Endometrium (tissue), 2 donors: ENCODE measurements around the gene ABLIM2.

Source experiments
- FAIRE-seq: peaks from 2 replicates; lab custom pipeline; 2012; peaks lifted over from hg19 to GRCh38; lab: Jason Lieb, UNC
- donor health status: control.
- donor health status: control.

The ABLIM2 gene

DNA sequence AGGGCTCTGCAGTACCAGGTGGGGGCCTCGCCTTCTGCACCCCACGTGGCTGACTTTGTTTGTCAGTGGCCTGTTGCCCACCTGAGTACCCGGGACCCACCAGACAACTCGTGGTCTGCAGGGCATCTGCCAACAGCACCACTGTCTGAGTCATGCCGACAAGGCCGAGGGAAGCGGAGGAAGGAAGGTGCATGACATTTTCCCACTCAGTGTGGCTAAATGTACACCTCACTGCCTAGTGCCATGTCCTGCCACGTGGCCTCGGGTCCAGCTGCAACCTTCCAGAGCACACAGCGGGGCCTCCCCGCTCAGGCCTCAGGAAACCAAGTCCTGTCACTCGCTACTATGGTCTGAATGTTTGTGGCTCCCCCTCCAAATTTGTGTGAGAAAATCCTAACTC is 22.1 kb downstream of the ABLIM2 start:
- no peak for FAIRE-seq

DNA sequence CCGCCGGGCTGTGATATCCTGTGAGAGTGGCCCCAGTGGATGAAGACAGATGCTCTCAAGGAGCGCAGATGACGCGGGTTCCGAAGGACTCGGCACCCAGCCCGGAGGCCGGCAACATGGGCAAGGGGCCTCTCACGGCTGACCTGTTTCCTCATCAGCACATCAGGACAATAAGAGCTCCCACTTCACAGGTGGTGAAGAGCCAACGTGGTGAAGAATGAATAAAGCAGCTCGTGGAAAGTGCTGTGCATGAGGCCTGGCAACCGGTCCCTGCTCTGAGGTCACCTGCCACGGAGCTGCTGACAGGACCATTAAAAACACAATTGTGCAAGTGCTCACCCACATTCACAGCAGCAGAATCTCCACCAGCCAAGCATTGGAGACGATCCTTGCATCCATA is 22.9 kb downstream of the ABLIM2 start:
- FAIRE-seq, result no peak

DNA sequence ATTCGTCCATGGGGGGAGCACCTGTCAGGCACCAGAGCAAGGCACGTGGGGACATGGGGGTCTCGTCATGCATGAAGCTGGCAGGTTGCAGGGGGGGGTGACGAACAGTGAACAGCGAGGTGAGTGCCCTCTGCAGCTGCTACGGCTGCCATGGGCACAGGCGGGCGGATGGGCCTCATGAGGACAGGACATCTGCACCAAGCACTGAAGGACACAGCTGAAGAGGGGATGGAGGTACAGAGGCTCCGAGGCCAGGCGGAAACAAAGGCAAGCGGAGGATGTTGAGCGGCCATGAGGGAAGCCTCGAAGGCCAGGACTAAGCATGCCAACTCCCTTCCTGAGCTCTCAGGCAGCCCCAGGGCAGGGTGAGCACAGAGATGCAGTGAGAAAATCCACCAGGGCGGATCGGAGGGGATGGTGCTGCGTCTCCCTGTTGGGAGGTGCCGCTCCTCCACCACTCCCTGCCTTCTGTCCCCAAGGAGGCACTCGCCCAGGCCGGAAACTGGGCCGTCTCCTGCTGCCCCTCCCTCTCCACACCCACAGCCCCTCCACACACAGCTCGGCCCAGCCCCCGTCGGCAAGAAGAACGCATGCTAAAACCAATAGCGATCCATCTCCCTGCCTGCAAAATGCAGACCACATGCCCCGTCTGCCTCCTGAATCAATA is 24.6 kb downstream of the ABLIM2 start:
- FAIRE-seq, result no peak

DNA sequence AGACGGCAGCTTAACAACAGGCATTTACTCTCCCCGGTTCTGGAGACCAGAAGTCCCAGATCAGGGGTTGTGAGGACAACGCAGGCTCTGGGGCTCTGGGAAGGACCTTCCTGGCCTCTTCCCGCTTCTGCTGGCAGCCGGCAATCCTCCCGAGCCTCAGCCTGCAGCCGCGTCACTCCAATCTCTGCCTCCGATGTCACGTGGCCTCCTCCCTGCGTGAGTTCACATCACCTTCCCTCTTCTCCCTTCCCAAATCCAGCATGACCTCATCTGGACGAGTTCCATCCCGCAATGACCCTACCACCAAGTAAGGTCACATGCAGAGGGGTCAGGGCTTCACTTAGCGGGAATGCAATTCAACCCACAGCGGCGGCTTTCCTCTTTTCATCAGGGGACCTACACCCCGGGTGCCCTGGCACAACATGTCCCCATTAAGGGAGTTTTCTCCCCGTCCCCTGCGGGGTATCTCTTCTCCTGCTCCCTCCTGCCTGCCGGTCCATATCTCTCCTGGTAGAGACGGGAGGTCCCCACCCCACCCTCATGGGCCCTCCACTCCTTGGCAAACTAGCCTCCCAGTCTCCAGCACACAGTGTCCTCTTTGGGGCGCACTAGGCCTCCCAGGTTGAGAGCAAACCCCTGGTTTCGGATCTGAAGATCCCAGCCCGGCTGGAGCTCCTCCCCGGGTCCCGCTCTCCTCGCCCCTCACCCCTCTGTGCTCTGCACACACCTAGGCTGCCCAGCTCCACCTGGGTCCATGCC is 25.5 kb downstream of the ABLIM2 start:
- FAIRE-seq, result no peak

DNA sequence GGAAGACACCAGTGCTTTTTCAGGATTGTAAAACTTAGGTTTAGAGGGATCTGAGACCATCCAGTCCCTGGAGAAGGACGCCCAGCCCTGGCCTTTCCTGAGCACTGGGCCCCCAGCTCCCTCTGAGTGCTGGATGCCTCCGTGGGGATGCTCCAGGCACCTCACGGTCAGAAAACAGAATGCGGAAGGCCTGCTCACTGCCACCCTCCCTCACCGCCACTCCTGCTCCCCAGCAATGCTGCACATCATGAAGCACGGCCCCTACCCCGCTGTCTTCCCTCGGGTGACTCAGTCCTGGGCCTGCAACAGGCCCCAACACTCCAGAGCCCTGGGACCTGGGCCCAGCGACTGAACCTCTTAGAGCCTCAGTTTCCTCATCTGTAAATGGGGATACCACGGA is 26.2 kb downstream of the ABLIM2 start:
- no peak for FAIRE-seq

DNA sequence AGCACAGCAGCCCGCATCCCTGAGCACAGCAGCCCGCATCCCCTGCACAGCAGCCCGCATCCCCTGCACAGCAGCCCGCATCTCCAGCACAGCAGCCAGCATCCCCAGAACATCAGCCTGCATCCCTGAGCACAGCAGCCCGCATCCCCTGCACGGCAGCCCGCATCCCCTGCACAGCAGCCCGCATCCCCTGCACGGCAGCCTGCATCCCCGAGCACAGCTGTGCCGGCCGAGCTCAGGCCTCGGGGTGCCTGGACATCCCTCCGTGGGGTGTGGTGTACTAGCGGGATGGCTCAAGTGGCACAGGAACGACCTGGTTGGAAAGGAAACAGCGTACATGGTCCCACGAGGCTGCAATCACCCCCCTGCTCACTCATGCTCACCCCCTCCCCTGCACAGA is 26.8 kb downstream of the ABLIM2 start:
- no peak for FAIRE-seq

DNA sequence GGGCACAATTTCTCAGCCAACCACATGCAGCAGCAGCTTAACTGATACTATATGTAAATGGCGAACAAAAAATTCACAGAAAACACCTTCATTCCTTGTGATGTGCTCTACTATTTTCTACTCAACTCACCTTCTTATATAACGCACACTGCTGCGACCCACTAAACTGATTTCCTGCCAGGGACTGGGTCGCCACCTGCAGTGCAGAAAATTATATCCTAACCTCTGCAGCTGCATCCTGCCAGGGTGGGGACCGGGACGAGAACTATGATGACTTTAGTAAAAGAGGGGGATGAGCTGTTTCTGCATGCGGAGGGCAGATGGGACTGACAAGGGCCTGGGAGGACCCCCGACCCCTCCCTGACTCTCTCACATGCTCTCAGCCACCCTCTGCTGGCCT is 27.4 kb downstream of the ABLIM2 start:
- no peak for FAIRE-seq

DNA sequence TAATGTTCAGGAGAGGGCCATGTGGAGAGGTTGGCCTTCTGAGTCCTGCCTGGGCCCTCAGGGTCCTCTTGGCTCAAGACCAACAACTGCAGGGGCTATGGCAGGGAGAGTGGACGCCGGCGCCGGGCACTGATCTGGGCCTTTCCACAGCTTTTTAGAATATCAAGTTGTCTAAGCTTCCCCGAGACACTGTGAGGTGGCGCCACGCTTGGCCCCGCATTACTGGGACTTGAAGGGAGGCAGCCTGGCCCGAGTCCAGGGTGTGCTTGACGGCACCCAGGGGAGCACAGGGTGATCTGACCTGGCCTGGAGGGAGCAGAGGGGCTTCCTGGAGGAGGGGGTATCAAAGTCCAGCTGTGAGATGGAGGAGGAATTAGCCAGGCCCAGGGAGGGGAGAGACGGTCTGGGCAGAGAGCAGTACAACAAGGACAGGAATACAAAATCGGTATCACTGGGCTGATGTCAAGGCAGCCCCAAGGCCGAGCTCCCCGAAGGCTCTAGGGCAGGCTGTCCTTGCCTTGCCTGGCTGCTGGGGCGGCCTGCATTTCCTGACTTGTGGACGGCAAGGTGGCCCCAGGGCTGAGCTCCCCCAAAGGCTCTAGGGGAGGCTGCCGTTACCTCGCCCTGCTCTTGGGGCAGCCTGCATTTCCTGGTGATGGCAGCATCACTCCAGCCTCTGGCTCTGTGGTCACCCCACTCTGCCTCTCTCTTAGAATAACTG is 28.1 kb downstream of the ABLIM2 start:
- no peak for FAIRE-seq

DNA sequence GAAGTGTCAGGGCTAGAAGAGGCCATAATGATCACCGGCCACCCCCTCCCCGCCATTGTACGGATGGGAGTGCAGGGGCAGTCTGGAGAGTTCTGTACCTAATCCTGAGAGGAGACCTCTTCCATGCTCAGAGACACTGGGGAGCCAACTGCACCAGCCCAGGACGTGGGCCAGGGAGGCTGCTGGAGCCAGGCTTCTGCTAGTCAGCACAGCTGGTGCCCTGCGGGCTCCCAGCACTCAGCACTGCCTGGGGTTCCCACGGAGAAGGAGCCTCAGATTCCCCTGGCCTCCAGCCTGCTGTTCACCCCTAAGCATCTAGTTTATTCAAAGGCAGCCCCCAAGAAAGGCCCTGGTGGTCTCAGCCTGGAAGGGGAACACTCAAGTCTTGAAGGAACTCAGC is 28.8 kb downstream of the ABLIM2 start:
- no peak for FAIRE-seq

DNA sequence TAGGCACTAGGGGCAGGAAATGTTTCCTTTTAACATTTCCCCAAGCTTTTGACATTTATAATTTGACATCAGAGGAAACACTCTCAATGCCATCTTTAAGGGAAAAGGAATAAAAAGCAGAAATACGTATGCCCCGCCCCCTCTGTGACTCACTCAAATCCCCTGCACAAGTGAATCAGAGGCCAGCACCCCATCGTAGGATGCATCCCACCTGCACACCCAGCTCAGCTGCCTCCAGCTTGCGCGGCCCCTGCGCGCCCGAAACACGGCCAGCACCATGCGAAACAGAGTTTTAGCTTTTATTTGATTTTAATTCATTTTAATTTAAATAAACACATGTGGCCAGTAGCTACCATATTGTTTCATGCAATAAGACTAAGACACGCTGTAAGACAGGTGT is 29.5 kb downstream of the ABLIM2 start:
- no peak for FAIRE-seq

DNA sequence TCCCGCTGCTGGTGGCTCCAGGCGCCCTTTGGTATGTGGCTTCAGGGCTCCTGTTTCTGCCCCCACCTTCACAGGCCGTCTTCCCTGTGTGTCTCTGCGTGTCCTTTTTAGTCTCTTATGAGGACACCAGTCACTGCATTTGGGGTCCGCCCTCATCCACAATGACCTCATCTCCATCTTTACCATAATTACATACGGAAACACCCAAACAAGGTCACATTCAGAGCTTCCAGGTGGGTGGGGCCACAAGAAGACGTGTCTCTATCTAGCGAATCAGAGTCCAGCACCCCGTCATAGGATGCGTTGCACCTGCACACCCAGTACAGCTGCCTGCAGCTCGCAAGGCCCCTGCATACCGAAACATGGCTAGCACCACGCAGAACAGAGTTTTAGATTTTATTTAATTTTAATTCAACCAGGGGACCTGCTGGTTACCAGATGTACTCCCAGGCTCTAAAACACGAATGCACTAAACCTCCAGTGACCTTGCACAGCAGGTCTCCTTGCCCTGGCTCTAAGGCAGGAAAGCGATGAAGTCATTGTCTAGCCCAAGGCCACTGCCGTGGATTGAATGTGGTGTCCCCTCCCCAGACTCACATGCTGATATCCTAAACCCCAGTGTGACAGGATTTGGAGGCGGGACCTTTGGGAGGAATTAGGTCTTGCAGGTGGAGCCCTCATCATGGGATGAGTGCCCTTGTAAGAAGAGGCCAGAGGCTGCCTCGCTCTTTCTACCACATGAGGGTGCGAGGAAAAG is 30.3 kb downstream of the ABLIM2 start:
- no peak for FAIRE-seq

DNA sequence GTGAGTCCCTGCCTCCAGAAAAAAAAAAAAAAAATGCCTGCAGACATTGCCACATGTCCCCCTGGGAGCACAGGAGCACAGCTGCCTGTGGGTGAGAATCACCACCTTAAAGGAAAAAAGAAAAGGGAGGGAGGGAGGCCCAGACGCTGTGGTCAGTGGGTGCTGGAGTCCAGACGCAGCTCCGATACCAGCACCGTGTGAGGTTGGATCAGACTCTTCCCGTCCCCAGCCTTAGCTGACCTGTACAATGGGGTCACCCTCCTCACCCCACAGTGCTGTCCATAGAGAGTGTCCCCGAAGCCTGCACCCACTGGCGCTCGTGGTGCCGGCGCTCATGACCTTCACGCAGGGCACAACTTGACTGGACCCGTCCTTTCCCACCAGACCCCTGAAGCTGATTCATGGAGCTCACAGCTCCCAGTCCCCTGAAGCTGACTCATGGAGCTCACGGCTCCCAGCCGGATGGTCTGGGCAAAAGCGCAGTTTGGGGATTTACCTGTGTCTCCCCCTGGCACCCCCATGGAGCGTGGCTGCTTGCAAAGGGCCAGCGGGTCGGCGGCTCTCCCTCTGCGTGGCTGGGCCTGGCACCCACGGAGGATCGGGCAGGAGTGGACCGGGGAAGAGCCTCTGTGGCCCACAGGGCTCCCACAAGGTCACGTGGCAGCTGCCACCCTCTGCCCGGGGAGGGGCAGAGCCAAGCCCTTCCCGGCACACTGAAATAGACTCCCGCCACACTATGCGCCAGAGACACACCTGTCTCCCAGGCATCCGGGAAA is 31.4 kb downstream of the ABLIM2 start:
- FAIRE-seq, result no peak

DNA sequence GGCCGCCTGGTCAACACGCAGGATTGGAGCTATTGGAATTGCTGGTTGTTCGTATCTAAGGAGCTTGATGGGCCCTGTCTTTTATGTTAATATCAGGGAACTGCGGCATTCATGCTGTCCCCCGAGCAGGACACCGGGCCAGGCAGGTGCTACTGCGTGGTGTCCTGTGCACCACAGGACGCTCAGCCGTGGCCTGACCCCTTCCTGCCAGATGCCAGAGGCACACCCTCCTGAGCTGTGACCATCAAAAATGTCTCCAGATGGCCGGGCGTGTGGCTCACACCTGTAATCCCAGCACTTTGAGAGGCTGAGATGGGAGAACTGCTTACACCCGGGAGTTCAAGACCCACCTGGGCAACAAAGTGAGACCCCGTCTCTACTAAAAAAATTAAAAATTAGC is 32.1 kb downstream of the ABLIM2 start:
- FAIRE-seq, result no peak

DNA sequence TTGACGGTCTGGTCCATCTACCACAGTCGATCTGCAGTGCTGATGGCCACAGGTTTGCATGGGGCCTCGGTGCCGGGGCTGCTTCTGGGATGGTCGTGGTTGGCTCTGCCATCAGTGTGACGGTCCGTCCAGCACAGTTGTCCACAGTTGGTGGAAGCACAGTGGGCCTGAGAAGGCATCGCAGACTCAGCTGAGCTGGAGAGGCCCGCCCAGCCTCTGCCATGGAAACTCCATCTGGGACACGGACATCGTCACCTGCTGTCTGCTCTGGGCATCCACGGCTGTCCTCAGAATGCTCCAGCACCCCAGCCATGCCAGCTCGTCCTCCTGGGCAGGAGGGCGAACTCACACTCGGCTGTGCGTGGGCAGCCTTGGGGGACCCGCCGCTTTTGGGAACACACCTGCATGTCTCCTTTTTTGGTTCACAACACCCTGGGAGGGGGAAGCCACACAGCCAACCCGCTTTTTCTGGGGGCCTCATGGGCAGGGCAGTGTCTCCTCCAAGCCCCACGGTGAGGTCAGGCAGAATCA is 33.0 kb downstream of the ABLIM2 start:
- FAIRE-seq, result no peak

DNA sequence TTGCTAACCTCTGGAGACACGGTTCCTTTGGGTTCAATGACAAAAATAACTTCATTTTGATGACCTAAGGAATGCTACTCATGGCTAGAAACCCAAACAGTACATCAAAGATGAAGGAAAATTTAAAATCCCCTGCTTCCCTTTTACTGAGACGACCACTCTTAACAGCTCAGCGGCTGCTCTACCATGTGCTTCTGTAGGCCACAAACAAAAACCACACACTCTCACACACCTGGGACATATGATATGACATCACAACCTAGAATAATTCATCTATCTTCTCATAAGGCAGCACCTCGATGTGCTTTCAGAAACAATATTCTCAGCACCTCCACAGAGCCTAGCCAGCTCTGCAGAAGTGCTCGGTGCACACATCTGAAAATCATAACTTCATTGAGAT is 34.7 kb downstream of the ABLIM2 start:
- no peak for FAIRE-seq

DNA sequence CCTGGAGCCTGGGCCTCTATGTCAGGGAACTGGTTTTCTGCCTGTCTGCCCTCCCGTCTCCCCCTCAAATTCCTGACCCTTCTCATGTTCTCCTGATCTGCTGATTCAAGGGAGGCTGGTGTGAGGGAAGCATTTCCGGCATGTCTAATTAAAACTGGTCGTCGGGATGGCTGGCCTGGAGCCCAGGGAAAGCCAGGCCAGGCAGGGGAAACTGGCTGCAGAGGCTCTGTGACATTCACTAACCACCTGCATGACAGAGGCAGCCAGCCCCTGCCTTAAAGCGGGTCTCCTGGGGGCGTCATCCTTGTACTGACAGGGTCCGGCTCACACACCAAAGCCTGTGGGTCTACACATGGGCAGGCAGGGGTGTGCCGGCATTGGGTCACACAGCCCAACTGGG is 35.2 kb downstream of the ABLIM2 start:
- FAIRE-seq, result no peak

DNA sequence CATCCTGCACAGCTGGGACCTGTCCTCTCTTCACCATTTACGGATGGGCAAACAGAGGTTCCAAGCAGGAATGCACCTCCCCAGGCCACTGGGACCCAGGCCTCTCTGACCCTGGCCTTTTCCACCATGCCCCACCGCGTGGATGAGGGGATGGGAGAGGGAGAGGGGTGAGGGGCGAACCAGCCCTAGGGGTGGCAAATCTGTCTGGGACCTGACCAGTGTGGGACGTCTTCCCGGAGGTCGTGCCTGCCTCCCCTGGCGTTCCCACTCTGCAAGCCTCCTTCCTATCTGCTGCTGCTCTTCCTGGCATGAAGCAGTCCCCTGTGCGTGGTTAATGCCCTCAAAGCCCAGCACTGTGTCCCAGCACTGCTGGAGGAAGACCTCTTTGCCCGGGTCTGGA is 35.9 kb downstream of the ABLIM2 start:
- FAIRE-seq, result no peak

DNA sequence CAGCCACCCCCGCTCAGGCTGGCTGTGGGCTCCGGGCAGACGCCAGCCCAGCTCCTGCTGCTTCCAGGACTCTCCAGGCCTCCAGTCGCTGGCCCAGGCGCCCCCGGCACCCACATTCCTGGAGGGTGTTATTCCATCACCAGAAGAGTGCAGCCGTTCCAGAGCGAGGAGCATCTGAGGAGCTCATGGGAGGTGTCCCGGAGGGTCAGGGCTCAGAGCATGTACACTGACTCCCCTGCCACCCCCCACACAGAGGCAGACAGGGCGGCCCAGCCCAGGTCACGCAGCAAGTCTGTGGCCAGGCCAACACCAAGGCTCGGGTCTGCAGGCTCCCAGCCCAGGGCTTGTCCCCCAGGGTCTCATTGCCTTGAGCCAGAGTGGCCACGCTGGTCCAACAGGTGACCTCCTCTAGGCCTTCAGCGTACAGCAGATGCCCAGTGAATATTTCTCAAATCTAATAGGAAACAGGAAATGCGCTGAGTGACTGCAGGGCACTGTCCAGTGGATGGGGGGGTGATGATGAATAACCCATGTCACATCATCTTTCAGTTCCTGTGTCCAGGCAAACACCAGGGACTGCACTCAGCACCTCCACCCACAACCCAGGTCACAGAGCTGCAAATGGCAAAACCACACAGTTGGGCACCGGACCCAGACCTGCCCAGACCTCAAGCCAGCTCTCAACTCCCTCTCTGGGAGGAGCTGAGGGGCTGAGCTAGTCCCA is 37.2 kb downstream of the ABLIM2 start:
- no peak for FAIRE-seq

DNA sequence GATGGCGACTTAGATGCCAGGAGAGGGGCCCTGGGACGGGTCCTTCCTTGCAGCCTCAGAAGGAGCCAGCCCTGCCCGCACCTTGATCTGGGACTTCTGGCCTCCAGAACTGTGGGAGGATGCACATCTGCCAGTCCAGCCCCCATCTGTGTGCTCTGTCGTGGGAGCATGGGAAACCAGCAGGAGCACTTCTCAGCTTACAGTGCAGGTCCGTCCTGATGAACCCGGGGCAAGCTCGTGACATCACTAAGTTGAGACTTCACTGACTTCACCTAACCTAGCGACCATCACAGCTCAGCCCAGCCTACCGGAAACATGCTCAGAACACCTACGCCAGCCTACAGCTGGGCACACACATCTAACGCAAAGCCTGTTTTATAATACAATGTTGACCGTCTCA is 38.1 kb downstream of the ABLIM2 start:
- no peak for FAIRE-seq

DNA sequence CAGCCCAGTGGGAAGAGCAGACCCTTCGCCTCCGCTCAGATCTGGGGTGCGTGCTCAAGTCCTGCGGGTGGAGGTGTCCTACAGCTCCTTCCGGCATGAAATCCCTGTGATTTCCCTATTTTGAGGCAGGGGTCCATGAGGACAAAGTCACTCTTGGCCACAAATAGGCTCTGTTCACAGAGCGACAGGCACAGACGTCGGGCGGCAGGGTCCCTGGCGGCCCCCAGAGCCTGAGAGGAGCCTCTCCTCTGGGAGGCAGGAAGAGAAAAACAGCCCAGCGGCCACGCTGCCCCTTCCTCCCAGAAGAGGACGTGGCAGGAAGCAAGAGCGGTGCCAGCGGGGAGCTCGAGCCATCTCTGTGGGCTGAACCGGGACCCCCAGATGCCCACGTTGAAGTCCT is 38.7 kb downstream of the ABLIM2 start:
- no peak for FAIRE-seq

DNA sequence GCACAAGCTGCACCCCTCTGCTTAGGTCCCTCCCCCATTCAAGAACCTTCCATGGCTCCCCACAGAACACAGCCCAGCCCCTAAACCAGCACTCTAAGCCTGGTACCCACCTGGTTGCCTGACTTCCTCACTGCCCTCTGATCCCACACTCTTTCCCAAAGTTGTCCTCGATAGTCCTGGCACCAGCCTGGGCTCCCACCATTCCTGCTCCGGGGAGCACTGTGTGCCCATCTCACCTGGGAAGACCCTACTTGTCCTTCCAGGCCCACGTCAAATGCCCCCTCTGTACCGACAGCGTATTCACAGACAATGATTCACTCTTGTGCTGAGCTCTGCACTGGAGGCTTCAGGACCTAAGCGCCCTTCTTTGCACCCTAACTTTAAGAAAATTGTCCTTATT is 40.1 kb downstream of the ABLIM2 start:
- no peak for FAIRE-seq
